ENCODE data around the gene WASL.

DNA sequence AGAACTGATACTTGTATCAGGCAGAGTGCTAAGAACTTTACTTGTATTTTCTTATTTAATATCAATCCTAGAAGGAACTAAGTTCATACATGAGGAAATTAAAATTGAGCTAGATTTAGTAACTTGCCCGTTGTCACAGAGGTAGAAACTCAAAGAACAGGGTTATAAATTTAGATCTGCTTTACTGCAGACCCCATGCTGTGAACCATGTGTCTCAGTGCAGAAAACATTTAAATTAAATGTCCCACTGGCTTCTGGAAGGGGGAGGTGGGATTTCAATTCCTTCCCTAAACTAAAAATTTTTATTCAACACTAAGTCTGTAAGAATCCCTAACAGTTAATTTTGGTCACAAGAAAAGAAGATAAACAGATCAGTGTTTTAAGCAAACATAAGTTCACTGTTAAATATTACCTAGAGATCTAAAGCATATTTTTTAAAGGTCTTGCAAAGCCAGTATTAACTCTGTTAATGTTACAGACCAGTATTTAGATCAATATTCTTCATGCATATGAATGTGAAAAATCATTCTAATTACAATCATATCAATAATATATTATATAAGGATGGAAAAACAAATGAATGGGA is 23.1 kb downstream of the WASL start:
- TF ChIP-seq, protein P1, sequence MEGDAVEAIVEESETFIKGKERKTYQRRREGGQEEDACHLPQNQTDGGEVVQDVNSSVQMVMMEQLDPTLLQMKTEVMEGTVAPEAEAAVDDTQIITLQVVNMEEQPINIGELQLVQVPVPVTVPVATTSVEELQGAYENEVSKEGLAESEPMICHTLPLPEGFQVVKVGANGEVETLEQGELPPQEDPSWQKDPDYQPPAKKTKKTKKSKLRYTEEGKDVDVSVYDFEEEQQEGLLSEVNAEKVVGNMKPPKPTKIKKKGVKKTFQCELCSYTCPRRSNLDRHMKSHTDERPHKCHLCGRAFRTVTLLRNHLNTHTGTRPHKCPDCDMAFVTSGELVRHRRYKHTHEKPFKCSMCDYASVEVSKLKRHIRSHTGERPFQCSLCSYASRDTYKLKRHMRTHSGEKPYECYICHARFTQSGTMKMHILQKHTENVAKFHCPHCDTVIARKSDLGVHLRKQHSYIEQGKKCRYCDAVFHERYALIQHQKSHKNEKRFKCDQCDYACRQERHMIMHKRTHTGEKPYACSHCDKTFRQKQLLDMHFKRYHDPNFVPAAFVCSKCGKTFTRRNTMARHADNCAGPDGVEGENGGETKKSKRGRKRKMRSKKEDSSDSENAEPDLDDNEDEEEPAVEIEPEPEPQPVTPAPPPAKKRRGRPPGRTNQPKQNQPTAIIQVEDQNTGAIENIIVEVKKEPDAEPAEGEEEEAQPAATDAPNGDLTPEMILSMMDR (IDR thresholded peaks at IDR 0.05; ENCODE audit: insufficient read depth, low read depth, low read length): no peak
- no peak for TF ChIP-seq EZH2 (IDR thresholded peaks at IDR 0.05; ENCODE audit: insufficient read depth, low read length)

Measured in astrocyte (in vitro differentiated cells and primary cell).